Activated CD8-positive, alpha-beta memory T cell treated with anti-CD3 and anti-CD28 coated beads, Interleukin-2, amount 50 U/mL, for 24 hours (primary cell): Measurements from ENCODE around the gene HSD3B1.

Experiments used
- DNase-seq: peaks from one replicate; pipeline ENCODE4 v3.0.0-alpha.2; 2020; ENCODE audit errors: extremely low read depth

Gene HSD3B1

DNA sequence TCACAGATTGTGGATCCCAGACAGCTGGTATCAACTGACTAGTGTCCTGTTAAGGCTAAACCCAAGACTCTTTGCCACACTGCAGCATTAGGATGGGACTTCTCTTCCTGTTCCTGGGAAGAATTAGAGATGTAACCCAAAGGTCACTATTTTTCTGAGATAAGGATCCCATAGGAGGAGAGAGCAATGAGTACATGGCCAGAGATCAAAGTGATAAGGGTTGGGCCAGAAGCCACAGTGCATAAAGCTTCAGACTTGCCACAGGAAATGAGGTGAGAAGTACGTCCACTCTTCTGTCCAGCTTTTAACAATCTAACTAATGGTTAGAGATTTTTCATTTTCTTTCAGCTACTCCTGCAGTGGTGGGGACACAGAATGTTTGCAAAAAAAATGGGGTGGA is at the start of gene HSD3B1:
TSS of gene HSD3B1 (plus strand) at position 270 of the 400 bp plus-strand sequence. CDS start 267 bp downstream, outside the sequence.
- no peak for DNase-seq

DNA sequence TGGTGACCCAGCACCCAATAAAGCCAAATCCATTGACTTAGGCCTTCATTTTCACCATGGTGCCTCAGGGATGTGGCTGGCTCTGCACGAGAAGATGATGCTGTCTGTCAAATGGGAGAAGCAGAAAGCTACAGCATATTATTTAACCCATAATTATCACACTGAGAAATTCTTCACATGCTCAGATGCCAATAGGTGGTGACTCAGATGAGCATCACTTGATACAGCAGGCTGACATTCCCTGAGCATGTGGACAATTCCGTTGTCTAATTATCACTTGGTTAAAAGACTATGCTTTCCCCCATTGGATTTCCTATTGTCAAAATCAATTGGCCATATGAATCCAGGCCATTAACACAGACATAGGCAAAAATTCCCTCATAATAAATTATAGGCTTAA is 44.0 kb upstream of the HSD3B1 start:
- DNase-seq = no peak

DNA sequence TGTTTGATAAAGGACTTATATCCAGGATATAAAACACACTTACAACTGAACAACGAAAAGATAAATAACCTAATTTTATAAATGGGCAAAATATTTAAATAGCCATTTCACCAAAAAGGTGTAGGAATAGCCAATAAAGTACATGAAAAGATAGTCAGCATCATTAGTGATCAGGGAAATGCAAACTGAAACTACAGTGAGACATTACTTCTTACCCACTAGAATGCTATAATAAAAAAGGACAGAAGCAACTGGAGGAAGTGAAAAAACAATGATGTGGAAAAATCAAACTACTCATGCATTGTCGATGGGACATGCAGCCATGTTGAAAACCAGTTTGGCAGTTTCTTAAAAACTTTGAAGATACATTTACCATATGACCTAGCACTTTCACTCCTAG is 43.4 kb upstream of the HSD3B1 start:
- no peak for DNase-seq

DNA sequence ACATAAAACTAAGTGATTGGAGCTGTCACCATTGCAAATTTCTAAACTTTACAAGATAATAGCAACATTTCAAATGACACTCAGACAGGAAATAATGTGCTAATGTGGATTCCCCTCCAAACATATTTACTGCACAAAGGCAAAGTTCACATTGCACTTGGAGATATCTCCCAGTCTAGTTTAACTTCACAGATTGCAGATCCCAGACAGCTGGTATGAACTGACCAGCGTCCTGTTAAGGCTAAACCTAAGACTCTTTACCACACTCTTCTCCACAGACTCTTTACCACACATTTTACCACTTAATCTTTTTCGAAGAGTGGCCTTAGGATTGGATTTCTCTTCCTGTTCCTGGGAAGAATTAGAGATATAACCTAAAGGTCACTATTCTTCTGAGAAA is 40.6 kb upstream of the HSD3B1 start:
- no peak for DNase-seq

DNA sequence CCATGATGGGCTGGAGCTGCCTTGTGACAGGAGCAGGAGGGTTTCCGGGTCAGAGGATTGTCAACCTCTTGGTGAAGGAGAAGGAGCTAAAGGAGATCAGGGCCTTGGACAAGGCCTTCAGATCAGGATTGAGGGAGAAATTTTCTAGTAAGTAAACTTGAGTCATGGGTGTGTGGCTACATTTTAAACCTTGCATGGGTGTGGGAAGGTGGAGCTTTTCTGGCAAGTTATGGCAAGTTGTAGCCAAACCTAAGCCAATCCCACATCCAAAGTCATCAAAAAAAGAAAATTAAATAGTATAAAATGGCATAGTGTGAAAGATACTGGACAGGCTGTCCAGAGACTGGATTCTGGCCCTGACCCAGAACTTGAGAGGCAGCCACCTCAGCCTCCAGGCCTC is 39.8 kb upstream of the HSD3B1 start:
- no peak for DNase-seq

DNA sequence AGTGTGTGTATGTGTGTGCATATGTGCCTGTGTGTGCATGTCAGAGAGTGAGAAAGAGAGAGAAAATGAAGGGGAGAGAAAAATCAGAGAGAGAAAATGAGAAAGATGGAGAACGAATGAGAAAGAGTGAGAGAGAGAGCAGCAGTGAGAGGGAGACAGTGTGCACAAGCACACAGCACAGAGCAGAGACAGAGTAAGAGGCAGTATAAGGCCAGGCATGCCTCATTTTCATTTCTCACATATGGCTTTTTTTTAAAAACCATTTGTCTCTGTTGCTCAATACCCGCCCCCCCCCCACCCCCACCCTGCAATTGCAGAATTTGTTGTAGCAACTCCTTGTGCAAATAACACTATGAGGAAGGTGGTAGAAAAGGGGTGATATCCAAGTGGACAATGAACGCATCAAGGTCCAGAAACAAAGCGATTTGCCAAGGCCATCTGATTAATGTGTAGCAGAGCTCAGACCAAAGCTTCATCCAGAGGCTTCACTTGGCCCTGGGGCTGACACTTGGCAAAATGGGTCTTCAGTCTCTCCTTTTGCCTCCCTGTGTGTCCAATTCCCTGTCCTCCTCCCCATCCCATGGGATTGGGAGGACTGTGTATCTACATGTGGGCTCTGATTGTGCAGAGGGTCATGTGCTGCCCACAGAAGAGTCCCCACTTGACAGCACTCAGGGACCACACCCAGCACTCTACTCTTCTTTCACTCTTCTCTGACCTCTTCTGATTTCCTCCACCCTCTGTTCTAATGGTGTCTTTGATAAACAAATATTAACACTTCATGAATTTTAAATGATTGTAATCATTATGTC is 38.9 kb upstream of the HSD3B1 start:
- DNase-seq = no peak

DNA sequence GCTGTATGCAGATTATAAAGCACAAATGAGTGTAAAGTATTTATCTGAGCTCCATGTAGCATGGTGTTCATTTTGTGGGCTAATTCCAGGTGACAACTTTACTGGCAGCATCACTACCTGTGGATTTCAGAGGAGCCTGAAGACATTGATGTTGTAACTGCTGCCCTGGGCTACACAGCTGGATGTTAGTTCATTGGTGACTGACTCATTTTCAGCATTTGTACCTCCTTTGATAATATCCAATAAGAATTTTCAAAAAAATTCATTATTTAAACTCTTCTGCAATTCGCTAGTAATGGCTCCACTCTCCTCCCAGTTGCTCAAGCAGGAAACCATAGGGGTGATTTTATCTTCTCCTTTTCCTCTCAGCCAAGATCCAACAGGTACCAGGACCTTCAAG is 37.3 kb upstream of the HSD3B1 start:
- DNase-seq = no peak

DNA sequence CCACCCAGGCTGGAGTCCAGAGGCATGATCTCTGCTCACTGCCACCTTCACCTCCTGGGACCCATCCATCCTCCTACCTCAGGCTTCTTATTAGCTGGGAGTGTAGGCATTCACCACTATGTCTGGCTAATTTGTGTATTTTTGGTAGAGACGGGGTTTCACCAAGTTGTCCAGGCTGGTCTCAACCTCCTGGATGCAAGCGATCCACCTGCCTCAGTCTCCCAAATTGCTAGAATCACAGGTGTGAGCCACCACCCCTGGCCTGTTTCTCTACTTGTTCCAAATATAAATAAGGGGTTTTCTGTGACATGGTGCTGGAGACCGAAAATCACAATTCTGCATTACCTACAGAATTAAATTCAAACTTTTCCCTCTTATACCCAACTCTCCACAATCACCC is 36.6 kb upstream of the HSD3B1 start:
- DNase-seq = no peak

DNA sequence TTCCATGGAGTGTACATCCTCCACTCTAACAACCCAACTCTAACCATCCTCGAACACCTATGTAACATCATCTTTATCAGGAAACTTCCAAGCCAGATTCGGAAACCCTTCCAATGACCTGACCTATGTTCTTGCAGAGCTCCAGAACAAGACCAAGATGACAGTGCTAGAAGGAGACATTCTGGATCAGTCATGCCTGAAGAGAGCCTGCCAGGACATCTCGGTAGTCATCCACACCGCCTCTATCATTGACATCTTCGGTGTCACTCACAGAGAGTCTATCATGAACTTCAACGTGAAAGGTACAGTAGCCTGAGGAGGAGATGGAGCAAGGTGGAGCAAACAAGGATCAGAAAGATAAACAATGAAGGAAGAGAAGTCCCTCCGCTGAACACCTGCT is 36.1 kb upstream of the HSD3B1 start:
- DNase-seq = no peak

DNA sequence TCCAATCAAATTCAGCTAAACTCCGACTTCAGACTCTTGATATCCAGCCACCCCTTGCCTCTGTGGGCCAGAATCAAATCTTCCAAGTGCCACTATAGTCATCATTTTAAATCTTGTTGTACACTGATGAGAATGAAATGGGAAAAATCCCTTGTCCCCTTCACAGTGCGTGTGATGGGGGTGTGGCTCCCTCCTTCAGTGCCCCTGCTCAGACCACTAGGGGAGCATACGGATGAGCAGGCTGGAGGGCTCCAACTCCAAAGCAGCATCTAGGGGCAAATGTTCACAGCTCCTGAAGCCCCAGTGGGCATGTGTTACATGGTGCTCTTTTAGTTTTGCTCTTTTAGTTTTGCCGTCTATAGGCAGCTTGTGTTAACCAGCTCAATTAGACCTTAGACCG is 35.4 kb upstream of the HSD3B1 start:
- DNase-seq = no peak

DNA sequence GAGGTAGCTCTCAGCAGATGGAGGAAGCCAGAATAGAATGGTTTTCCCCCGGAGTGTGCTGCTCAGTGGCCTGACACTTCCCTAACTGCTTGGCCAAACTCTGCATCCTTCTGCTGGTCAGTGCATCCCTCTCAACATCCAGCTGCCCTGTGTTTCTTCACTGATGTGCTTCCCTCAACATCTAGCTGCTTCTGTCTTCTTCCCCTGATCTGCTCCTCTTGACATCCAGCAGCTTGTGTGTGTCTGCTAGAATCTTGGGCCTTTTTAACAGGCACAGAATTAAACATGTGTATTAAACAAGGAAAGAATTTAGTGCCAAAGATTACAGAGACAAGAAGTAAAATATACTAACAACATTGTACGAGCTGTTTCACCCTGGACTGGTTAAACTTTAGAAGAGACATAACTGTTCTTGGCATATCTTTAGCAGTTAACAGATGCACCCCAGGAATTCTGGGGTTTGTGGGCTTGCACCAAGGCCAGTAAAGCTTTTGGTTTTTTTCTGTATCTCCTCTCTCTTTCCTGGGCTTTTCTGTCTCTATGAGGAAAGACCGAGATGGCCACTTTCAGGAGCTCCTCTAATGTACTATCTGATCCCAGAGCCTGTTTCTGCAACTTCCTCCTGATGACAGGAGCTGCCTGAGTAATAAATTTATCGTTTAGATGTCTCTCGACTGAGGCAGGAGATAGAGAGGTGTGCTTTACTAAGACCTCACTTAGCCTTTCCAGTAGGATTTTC is 34.8 kb upstream of the HSD3B1 start:
- DNase-seq = no peak

DNA sequence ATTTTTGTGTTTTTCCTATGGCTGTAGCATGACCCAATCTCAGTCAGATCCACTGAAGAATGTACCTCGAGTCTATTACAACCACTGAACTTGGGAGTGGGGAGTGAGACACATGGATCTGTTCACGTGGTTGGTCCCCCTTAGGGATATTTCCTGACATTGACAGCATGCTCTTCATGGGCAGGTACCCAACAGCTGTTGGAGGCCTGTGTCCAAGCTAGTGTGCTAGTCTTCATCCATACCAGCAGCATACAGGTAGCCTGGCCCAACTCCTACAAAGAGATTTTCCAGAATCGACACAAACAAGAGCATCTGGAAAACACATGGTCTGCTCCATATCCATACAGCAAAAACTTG is 34.2 kb upstream of the HSD3B1 start:
- no peak for DNase-seq

DNA sequence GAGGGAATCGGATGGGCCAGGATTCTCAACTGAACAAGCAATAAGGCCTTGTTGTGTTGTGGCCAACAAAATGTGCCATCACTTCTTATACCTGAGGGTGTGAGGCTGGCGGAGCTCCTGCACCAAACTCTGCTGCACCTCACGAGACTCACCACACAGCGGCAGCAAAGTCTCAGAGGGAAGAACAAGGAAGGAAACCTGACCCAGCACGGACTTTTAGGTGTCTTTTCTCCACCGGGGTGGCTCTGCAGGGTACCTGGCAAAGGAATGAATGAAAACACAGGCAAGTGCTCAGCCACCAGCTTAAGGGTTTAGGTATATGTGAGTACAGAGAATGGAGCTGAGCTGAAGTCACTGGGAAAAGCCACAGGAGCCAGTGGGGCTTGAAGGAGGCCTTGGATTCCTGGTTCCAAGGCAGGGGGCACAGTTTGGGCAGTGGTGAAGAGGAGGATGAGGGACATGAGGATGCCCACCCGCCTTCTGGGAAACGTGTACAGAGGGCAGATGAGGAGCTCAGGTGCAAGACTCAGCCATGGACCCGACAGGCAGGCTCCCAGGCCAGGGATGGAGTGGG is 31.1 kb upstream of the HSD3B1 start:
- no peak for DNase-seq

DNA sequence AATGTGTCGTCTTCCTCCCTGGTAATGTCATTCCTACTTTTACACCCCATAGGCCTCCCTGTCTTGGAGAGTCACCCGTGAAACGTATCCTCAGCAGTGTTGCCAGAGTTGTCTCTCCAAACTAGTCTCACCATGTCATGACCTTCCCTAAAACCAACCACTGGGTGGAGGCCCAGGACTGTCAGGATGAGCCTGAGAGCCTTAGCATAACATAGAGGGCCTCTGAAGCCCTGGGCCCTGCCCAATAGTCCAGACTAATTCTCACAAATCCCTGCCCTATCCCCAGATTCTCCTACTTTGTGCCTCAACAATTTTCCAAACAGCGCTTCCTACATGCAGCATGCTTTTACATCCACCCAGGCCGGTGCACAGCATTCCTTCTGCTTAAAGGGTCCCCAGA is 29.3 kb upstream of the HSD3B1 start:
- no peak for DNase-seq

DNA sequence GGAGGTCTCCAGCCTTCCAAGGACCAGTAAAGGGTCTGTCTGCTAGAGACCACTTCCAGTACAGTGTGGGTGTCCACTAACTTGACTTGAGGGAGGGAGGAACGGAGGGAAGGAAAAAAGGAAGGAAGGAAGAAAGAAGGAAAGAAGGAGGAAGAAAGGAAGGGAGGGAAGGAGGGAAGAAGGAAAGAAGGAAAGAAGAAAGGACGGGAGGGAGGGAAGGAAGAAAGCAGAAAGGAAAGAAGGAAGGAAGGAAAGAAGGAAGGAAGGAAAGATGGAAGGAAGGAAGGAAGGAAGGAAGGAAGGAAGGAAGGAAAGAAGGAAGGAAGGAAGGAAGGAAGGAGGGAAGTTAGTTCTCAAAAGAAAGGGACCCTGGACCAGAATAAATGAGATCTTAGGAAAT is 26.8 kb upstream of the HSD3B1 start:
- no peak for DNase-seq

DNA sequence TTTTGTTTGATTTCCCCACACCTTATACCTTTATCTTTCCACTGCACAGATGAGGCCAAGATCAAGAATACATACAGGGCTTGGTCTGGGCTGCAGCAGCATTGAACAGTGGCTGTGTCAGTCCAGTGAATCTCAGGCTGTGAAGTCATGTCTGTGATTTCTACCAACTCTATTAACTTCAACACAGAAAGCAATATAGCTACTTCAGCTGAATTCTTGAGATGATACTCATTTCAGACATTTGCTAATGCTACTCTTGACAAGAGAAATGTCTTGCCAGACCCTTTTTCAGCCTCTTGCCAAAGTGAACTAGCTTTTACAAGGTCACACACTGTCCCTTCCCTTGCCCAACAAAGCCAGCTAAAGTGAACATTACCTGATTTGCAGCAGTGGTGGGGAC is 25.1 kb upstream of the HSD3B1 start:
- DNase-seq = no peak

DNA sequence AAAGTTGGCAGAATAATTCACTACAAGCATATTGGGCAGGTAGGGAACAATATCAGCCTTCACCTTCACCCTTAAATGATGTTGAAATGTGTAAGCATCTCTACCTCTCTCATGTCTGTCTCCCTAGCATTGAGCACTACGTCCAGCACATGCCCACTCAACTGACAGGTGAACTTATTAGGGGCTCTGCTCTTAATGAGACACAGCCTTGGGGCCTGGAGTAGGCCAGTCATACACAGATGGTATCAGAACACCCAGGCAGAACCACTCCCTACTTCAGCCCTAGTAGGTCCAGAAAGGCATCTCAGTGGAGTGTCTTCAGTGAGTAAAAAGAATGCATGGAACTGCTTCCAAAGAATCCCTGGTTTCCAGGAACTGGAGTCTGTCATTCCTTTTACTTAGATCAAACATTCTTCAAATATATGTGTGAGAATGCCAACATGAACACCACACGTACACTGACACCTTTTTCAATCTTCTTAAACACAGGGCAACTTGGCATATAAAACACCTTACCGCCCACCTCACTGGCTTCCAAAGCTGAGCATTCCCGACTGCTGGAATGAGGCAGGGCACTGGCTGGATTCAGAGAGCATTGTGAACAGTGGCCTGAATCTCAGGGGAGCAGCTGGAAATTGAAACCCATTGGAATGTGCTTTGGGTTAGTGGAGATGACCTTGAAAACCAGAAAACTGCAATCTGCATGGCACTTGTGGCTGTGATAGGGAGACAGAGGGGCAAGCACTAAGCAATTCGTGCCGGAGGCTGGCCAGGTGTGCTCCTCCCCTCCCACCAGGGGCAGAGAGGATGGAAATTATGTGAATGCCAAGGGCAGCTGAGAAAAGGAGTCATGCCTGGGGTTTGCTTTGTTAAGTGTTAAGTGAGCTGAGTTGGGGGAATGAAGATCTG is 24.2 kb upstream of the HSD3B1 start:
- DNase-seq = no peak

DNA sequence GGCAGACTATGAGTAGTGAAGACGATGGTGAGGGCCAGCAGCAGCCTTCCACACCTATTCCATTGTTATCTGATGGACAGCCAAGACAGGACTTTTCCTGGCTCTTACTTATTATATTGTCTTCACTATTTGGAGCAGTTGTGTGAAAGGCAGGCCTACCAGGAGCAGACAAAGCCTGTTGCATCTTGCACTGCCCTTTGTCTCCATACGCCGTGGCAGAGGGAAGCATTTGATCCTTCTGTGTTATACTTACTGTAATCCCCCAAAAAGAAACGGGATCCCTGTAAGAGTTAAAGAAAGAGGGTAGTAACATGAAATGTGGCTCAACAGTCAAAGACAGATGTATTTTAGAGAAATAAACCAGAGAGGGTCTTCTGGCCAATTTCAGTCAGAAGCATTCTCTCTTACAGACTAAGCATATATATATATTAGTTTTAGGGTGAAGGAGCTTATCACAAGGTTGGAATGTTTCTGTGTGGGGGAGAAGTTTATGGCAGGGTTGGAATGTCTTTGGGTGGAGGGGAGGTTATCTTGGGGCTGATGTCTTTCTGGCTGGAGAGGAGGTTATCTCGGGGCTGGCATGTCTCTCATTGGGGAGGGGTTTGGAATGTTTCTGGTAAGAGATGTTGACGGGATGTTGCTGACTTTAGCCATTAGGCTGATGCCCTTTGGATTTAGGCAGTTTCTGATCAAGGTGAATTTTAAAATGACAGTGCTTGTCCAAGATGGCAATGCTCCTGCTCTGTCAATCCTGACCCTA is 23.4 kb upstream of the HSD3B1 start:
- DNase-seq = no peak

DNA sequence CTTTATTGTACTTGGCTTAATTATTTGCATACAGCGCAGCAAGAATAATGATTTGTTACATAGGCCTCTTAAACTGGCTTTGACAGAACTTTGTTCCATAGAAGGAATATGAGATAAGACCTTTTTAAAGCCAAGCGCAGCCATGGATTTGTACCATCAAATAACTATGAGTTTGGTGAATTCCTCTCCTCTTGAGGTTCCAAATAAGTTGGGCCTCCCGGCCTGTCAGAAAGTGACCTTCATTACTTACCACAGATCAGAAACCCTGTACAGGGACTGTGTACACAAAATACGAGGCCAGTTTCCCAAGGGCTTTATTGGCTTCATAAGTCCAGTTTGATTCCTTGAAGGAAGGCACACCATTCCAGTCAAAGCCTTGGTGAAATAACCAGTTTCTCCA is 21.8 kb upstream of the HSD3B1 start:
- no peak for DNase-seq

DNA sequence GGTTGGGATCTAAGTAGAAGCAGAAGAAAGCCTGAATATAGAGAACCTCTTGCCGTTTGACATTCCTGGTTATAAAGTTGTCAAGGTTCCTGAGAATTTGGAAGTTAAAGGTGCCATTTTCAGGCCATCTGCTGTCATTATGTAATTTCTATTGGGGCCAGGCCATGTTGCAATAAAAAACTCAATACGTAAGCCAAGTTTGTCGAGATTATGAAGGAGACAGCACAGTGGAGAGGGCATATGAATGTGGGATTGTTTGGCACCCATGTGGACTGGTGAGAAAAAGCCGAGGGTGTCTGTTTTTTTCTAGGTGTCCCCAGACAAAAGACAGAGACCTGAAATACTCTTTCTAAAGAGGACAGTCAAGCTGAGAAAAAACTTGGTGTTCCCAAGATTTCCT is 18.8 kb upstream of the HSD3B1 start:
- DNase-seq = no peak

DNA sequence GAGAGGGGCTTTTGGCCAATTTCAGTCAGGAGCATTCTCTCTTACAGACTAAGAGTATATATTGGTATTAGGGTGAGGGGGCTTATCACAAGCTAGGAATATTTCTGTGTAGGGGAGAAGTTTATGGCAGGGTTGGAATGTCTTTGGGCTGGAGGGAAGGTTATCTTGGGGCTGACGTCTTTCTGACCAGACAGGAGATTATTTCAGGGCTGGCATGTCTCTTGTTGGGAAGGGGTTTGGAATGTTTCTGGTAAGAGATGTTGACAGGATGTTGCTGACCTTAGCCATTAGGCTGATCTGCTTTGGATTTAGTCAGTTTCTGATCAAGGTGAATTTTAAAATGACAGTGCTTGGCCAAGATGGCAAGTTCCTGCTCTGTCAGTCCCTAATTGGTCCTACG is 17.8 kb upstream of the HSD3B1 start:
- DNase-seq = no peak
